K562 (cell line): ENCODE results near the gene CAPS. TPM values are rescaled to one million over a fixed set of nuclear protein-coding genes. Genes with fewer than 3 reads are reported as not detected.
A peak's percentile ranks its signal among the peaks of the same experiment; 100 is the strongest.

Experiments used
- CBX3 ChIP-seq, 2 experiments: IDR thresholded peaks; 1 replicate in 1 of 2; 2 replicates in 1 of 2; pipeline ENCODE4 v1.6.1; 2012; ENCODE audit warnings: inconsistent platforms in 2 of 2, low read length in 2 of 2, borderline replicate concordance in 1 of 2, control low read depth in 1 of 2
- HOXB6 ChIP-seq: fragments of 250-450 bp; sonication (Bioruptor Pico); IDR thresholded peaks from 2 replicates; pipeline ENCODE4 v1.5.1; 2022; ENCODE audit warnings: mild to moderate bottlenecking, borderline replicate concordance
- MAFG ChIP-seq: fragments of 450-650 bp; conservative IDR thresholded peaks from 2 replicates; pipeline ENCODE4 v1.6.1; 2016; ENCODE audit warnings: missing genetic modification characterization, missing compliant biosample characterization
- MCM3 ChIP-seq: fragments of 450-650 bp; IDR thresholded peaks from 2 replicates; pipeline ENCODE4 v1.6.1; 2016
- NR2F6 ChIP-seq: fragments of 450-650 bp; formaldehyde crosslinking; IDR thresholded peaks from 2 replicates; pipeline ENCODE4 v1.4.0; 2020; ENCODE audit warnings: mild to moderate bottlenecking
- NR4A1 ChIP-seq, 2 experiments: fragments of 250-450 bp in 1 of 2; fragments of 450-650 bp in 1 of 2; sonication (Bioruptor Pico) in 1 of 2; IDR thresholded peaks; 2 replicates each; pipeline versions ENCODE4 v1.4.0 to v1.6.1; 2016 to 2020; ENCODE audit warnings: mild to moderate bottlenecking in 2 of 2, missing compliant biosample characterization in 1 of 2, missing genetic modification characterization in 1 of 2, moderate library complexity in 1 of 2
- RAD21 ChIP-seq, 2 experiments: fragments of 250-450 bp in 1 of 2; fragments of 450-650 bp in 1 of 2; sonication (Bioruptor Pico) in 1 of 2; formaldehyde crosslinking in 1 of 2; IDR thresholded peaks in 1 of 2; conservative IDR thresholded peaks in 1 of 2; 2 replicates each; pipeline versions ENCODE4 v1.4.0 to v1.8.0; 2020 to 2022; ENCODE audit warnings: mild to moderate bottlenecking in 2 of 2, moderate library complexity in 1 of 2
- SMARCA4 ChIP-seq: fragments of 450-650 bp; IDR thresholded peaks from 2 replicates; pipeline ENCODE4 v1.6.1; 2016
- SP2 ChIP-seq: IDR thresholded peaks from 2 replicates; pipeline ENCODE4 v1.6.1; 2011; ENCODE audit warnings: mild to moderate bottlenecking, low read depth, low read length, moderate library complexity; ENCODE audit not compliant: poor library complexity, severe bottlenecking; ENCODE audit errors: extremely low read depth
- XRCC5 ChIP-seq: fragments of 200-400 bp; formaldehyde crosslinking; IDR thresholded peaks from 2 replicates; pipeline ENCODE4 v1.6.1; 2017; ENCODE audit warnings: low read depth, mild to moderate bottlenecking, low read length
- ZNF639 ChIP-seq, 2 experiments: fragments of 200-800 bp in 1 of 2; sonication (Bioruptor generic) in 1 of 2; sonication (generic) in 1 of 2; formaldehyde crosslinking in 1 of 2; IDR thresholded peaks in 1 of 2; conservative IDR thresholded peaks in 1 of 2; 2 replicates each; pipeline versions ENCODE4 v1.5.0 to v1.6.1; 2016 to 2020; ENCODE audit warnings: missing compliant biosample characterization in 1 of 2, missing genetic modification characterization in 1 of 2, missing genetic modification reagents in 1 of 2
- ZNF785 ChIP-seq: fragments of 250-450 bp; sonication (Bioruptor Pico); IDR thresholded peaks from 2 replicates; pipeline ENCODE4 v1.4.0; 2020; ENCODE audit warnings: mild to moderate bottlenecking
- polyA plus RNA-seq, 8 experiments: library from polyadenylated mRNA; depleted of rRNA in 4 of 8; stranded (reverse) in 5 of 8; unstranded in 3 of 8; fragments of >200 nt; fragmentation: Nextera tagmentation in 2 of 8; fragmentation: Illumina TruSeq in 1 of 8; extraction: Ambion mirVana in 2 of 8; extraction: Trizol in 1 of 8; gene quantifications; 2 replicates each; pipeline versions ENCODE4 v1.2.1 to v1.2.3, GENCODE V29; 2011 to 2014; ENCODE audit warnings: inconsistent platforms in 1 of 8, missing spikeins in 1 of 8
- total RNA-seq, 7 experiments: library from RNA; depleted of rRNA in 6 of 7; stranded (reverse); fragments of >200 nt in 6 of 7; fragmentation: Illumina TruSeq in 2 of 7; extraction: Trizol in 2 of 7; gene quantifications; 2 replicates each; pipeline versions ENCODE4 v1.2.1 to v1.2.3, GENCODE V29; 2011 to 2021; ENCODE audit warnings: low replicate concordance in 1 of 7
- TF ChIP-seq, protein P1 (sequence below): fragments of 450-650 bp; IDR thresholded peaks from 2 replicates; pipeline ENCODE4 v1.6.1; 2016; ENCODE audit warnings: antibody characterized with exemption
- TF ChIP-seq, protein P2 (sequence below): IDR thresholded peaks from 2 replicates; pipeline ENCODE4 v1.6.1; 2016; ENCODE audit warnings: missing genetic modification characterization, missing compliant biosample characterization
- TF ChIP-seq, protein P3 (sequence below): fragments of 250-450 bp; sonication (Bioruptor Pico); IDR thresholded peaks from 2 replicates; pipeline ENCODE4 v1.8.0; 2022; ENCODE audit warnings: moderate library complexity, mild to moderate bottlenecking, inconsistent platforms
- TF ChIP-seq, protein P4 (sequence below): fragments of 250-450 bp; sonication (Bioruptor Pico); IDR thresholded peaks from 2 replicates; pipeline ENCODE4 v1.8.0; 2021; ENCODE audit warnings: moderate library complexity, mild to moderate bottlenecking, inconsistent platforms

Gene CAPS
- total and polyA plus RNA-seq, 9 of the 15 experiments (the other 6 are each of a cell fraction or from before 2014, with no cell fraction given), result 0.15 to 4.0 (median 0.91) TPM

DNA sequence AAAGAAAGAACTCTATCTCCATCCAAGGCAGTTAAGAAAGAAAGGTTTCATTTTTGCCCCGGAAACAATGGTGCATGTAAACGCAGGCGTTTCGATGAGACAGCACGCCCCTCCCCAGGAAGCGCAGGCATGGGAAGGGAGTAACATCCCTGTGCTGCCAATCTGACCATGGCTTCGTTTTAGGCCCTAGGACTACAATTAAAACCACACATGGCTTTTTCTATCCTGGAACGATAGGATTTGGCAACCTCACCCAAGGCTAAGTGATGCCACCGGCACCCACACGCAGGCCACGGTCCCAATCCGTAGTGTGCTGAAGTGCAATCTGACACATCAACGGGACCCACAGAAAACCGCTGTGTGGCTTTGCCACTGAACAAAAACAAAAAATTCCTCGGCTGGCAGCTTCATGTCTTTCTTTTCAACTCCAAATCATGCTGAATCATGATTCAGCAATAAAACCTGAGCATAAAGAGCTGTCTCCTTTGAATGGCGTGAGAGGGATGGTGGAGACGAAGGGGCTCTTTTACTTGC lies 39.7 kb downstream of the CAPS start (continued):
- no peak for TF ChIP-seq ZNF639 (CRISPR knock-in tag; conservative IDR thresholded peaks at IDR 0.05 in 1 of 2, IDR thresholded peaks at IDR 0.05 in 1 of 2)
- TF ChIP-seq MAFG (tag), result peak; percentile 98
- peak; percentile 61 for TF ChIP-seq SMARCA4
- TF ChIP-seq MCM3, result no peak
- no peak for TF ChIP-seq SP2
- TF ChIP-seq RAD21 (CRISPR knock-in tag; conservative IDR thresholded peaks at IDR 0.05 in 1 of 2, IDR thresholded peaks at IDR 0.05 in 1 of 2), result no peak
- TF ChIP-seq NR4A1 (CRISPR knock-in tag; IDR thresholded peaks at IDR 0.05), result no peak
- TF ChIP-seq NR4A1 (tag; IDR thresholded peaks at IDR 0.05), result no peak
- TF ChIP-seq XRCC5, result no peak
- TF ChIP-seq, protein P1, sequence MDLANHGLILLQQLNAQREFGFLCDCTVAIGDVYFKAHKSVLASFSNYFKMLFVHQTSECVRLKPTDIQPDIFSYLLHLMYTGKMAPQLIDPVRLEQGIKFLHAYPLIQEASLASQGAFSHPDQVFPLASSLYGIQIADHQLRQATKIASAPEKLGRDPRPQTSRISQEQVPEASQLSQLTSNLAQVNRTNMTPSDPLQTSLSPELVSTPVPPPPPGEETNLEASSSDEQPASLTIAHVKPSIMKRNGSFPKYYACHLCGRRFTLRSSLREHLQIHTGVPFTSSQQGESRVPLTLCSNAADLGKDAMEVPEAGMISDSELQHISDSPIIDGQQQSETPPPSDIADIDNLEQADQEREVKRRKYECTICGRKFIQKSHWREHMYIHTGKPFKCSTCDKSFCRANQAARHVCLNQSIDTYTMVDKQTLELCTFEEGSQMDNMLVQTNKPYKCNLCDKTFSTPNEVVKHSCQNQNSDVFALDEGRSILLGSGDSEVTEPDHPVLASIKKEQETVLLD, result no peak
- TF ChIP-seq NR2F6 (CRISPR knock-in tag), result no peak
- TF ChIP-seq, protein P2, sequence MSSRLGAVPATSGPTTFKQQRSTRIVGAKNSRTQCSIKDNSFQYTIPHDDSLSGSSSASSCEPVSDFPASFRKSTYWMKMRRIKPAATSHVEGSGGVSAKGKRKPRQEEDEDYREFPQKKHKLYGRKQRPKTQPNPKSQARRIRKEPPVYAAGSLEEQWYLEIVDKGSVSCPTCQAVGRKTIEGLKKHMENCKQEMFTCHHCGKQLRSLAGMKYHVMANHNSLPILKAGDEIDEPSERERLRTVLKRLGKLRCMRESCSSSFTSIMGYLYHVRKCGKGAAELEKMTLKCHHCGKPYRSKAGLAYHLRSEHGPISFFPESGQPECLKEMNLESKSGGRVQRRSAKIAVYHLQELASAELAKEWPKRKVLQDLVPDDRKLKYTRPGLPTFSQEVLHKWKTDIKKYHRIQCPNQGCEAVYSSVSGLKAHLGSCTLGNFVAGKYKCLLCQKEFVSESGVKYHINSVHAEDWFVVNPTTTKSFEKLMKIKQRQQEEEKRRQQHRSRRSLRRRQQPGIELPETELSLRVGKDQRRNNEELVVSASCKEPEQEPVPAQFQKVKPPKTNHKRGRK (tag), result no peak
- TF ChIP-seq, protein P3, sequence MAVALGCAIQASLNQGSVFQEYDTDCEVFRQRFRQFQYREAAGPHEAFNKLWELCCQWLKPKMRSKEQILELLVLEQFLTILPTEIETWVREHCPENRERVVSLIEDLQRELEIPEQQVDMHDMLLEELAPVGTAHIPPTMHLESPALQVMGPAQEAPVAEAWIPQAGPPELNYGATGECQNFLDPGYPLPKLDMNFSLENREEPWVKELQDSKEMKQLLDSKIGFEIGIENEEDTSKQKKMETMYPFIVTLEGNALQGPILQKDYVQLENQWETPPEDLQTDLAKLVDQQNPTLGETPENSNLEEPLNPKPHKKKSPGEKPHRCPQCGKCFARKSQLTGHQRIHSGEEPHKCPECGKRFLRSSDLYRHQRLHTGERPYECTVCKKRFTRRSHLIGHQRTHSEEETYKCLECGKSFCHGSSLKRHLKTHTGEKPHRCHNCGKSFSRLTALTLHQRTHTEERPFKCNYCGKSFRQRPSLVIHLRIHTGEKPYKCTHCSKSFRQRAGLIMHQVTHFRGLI (CRISPR knock-in tag), result no peak
- TF ChIP-seq, protein P4, sequence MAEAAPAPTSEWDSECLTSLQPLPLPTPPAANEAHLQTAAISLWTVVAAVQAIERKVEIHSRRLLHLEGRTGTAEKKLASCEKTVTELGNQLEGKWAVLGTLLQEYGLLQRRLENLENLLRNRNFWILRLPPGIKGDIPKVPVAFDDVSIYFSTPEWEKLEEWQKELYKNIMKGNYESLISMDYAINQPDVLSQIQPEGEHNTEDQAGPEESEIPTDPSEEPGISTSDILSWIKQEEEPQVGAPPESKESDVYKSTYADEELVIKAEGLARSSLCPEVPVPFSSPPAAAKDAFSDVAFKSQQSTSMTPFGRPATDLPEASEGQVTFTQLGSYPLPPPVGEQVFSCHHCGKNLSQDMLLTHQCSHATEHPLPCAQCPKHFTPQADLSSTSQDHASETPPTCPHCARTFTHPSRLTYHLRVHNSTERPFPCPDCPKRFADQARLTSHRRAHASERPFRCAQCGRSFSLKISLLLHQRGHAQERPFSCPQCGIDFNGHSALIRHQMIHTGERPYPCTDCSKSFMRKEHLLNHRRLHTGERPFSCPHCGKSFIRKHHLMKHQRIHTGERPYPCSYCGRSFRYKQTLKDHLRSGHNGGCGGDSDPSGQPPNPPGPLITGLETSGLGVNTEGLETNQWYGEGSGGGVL (CRISPR knock-in tag), result no peak
- no peak for TF ChIP-seq ZNF785 (CRISPR knock-in tag)
- no peak for TF ChIP-seq HOXB6 (CRISPR knock-in tag)
- TF ChIP-seq CBX3 (IDR thresholded peaks at IDR 0.05; ENCODE audit: borderline replicate concordance in 1 of 2, low read length in 2 of 2), result no peak
